ENCODE results near the gene KCNJ10.

Gene KCNJ10

DNA sequence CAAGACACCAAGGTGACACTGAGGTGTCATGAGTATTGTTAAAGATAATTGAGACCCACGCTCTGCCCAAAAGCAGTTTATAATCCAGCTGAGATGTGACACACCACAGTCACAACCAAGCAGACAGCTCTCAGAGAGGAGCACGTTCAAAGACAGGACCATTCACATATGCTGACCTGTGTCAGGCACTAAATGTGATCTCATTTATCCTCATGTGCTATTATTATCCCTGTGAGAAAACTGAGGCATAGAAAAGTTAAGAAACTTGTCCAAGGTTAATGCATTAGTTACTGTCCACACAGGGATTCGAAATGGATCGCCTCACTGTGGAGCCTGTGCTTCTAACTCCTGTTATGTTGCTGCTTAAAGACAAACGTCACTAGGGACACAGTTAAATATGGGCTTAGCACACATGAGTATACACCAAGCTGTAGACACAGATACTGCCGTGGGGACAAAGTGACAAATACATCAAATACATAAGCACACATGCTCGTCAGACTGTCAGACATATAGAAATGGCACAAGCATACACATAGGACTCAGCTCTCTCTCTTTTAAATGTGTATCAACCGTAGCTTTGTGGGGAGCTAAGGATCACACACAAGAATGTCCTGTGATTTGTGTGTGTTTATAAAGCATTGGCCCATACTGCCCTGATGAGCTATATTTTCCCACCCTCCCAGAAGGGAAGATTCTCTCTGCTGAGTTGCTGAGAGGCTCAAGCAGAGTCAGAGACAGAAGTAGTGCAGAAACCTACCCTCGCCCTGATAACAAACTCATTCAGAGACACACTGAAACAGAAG is 32.0 kb upstream of the KCNJ10 start:
- H3K27ac ChIP-seq: no peak overlapping the region
- no peak for TF ChIP-seq CTCF (IDR thresholded peaks at IDR 0.05; ENCODE audit: low read depth, low read length, missing control alignments)
- H3K36me3 ChIP-seq (replicated peaks): no peaks in the 10 kb centered on the region
- H3K4me3 ChIP-seq (ENCODE audit: low read depth, low read length): no peak overlapping the region
- in situ Hi-C loops (cut with HindIII; ENCODE audit: low pct_ligation_motif_present, low sequenced_read_pairs): no loop called here
- DNase-seq: no peak
- peaks cover 3% of the 10 kb centered on the region for H3K27me3 ChIP-seq (replicated peaks)

- Histone ChIP-seq H3K27ac (no peak overlapping the region), H3K36me3 (replicated peaks) (no peaks in the 10 kb centered on the region), H3K27me3 (replicated peaks) (peaks cover 3% of the 10 kb centered on the region), H3K4me3 (ENCODE audit: low read depth, low read length) (no peak overlapping the region)
- DNase-seq: peak; percentile 54
- TF ChIP-seq CTCF (IDR thresholded peaks at IDR 0.05; ENCODE audit: low read depth, low read length, missing control alignments): peak; percentile 97
- in situ Hi-C loops (cut with HindIII; ENCODE audit: low pct_ligation_motif_present, low sequenced_read_pairs): no loop called here
Observed at GRCh38 chr1:160101037-160101716, 31.2 kb upstream of the KCNJ10 start.

DNA sequence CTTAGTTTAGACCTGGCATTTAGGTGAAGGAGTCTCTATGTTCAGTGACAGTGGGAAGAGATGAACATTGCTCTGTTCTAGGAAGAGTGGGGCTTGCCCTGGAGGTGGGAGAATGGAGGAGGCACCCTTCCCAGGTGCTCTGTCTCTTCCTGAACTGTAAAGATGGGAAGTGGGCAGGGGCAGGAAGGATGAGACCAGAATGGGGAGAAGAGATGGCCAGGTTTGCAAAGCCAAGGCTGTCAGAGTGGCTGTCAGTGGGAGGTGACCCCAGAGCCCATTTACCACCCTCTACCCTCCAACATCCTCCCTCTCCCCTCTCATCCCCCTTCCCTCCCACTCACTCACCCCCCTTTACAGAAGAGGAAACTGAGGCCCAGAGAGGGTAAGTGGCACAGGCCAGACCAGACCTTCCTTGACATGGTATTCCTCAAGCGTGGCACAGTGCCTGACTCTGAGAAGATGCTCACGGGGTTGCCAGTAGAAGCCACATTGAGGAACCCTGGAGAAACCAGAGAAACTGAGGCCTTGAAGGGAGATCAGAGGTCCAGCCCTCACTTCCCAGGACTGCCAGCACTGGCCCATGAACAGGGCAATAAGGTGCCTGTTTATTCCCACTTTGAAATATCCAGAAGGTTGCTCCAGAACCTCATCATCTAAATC is 29.9 kb upstream of the KCNJ10 start:
- H3K27ac ChIP-seq: no peak overlapping the region
- TF ChIP-seq CTCF (IDR thresholded peaks at IDR 0.05; ENCODE audit: low read depth, low read length, missing control alignments): no peak
- in situ Hi-C loops (cut with HindIII; ENCODE audit: low pct_ligation_motif_present, low sequenced_read_pairs): no loop called here

DNA sequence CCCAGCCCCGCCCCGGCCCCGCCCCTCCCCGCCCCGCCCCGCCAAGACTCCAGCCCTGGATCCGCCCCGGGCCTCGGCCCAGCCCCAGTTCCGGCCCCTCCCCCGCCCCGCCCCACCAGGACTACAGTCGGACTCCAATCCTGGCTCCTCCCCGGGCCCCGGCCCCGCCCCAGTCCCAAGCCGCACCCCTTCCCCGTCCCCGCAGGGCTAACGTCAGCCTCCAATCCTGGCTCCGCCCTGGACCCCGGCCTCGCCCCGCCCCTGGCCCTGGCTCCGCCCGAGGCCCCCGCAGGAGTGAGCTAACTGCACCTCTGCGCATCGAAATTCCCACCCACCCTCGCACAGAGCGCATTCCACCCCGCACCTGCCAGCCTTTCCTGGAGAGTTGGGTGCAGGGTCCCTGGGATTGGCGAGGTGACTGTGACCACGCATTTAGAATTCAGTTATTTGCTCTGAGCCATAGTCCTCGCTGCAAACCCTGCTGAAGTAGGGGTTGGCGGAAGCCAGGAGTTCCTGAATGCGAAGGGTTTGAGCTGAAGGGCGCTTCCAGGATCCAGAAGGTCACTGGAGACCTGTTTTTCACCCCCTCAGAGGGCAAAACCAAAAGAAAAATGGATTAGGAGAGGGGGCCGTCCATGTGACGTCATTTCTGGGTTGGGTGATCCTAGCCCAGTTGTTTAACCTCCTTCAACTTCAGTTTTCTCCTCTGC is 29.0 kb upstream of the KCNJ10 start:
- no peak for TF ChIP-seq CTCF (IDR thresholded peaks at IDR 0.05; ENCODE audit: low read depth, low read length, missing control alignments)
- H3K4me3 ChIP-seq (ENCODE audit: low read depth, low read length): peak overlapping the region; percentile 68
- H3K27me3 ChIP-seq (replicated peaks): peaks cover 3% of the 10 kb centered on the region
- no peak overlapping the region for H3K27ac ChIP-seq
- H3K36me3 ChIP-seq (replicated peaks): no peaks in the 10 kb centered on the region
- in situ Hi-C loops (cut with HindIII; ENCODE audit: low pct_ligation_motif_present, low sequenced_read_pairs): no loop called here
- DNase-seq: peak; percentile 90

More for the DNA sequence above, 29.9 kb upstream of the KCNJ10 start:
- no peaks in the 10 kb centered on the region for H3K36me3 ChIP-seq (replicated peaks)
- peaks cover 3% of the 10 kb centered on the region for H3K27me3 ChIP-seq (replicated peaks)
- DNase-seq: no peak
- H3K4me3 ChIP-seq (ENCODE audit: low read depth, low read length): no peak overlapping the region

- Histone ChIP-seq H3K36me3 (replicated peaks) (no peaks in the 10 kb centered on the region), H3K27ac (no peak within 1 kb of the TSS), H3K27me3 (replicated peaks) (peaks cover 3% of the 10 kb centered on the region), H3K4me3 (ENCODE audit: low read depth, low read length) (peak within 1 kb of the TSS; percentile 68)
- in situ Hi-C loops (cut with HindIII; ENCODE audit: low pct_ligation_motif_present, low sequenced_read_pairs): no loop called here
- TF ChIP-seq CTCF (IDR thresholded peaks at IDR 0.05; ENCODE audit: low read depth, low read length, missing control alignments): no peak
- DNase-seq: peak; percentile 59
Observed at GRCh38 chr1:160097911-160098851, 28.2 kb upstream of the KCNJ10 start, which contains the start of gene IGSF8. TSS of gene IGSF8 (minus strand) at chr1:160098619. CDS start at chr1:160098472, 147 bp downstream.
